NCI-H69 (cell line): Measurements from ENCODE around the gene CFAP99.
A peak's percentile ranks its signal among the peaks of the same experiment; 100 is the strongest.

Experiments used
- DNase-seq: peaks from one replicate; lab custom pipeline; 2025; lab: John Stamatoyannopoulos, UW

The CFAP99 gene

GRCh38 chr4:2468456-2469191 lies 49.9 kb downstream of the CFAP99 start, which contains the start of gene RNF4:
Gene RNF4, plus strand, starts transcription at chr4:2469106. Its CDS starts 21,388 bp downstream, at chr4:2490494.
- peak; percentile 95 for DNase-seq

GRCh38 chr4:2469192-2469984 lies 50.6 kb downstream of the CFAP99 start:
- DNase-seq: peak; percentile 49

DNA sequence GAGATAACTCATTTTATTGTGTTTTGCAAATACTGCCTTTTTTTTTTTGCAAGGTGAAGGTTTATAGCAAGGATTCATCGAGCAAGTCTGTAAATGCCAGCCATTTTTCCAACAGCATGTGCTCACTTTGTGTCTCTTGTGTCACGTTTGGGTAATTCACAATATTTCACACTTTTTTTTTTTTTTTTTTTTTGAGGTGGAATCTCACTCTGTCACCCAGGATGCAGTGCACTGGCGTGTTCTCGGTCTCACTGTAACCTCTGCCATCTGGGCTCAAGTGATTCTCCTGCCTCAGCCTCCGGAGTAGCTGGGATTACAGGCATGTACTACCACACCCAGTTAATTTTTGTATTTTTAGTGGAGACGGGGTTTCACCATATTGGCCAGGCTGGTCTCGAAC lies 52.0 kb downstream of the CFAP99 start:
- no peak for DNase-seq

DNA sequence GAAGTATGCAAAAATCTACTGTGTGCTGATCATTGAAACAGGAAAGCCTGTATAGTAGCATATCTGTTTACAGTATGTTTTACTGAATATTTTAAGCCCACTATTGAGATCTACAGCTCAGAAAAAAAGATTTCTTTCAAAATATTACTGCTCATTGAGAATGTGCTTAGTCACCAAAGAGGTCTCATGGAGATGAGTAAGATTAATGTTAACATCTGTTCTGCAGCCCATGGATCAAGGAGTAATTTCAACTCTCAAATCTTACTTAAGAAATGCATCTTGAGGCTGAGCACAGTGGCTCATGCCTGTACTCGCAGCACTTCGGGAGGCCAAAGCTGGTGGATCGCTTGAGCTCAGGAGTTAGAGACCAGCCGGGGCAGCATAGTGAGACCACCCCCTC lies 53.4 kb downstream of the CFAP99 start:
- DNase-seq: no peak

DNA sequence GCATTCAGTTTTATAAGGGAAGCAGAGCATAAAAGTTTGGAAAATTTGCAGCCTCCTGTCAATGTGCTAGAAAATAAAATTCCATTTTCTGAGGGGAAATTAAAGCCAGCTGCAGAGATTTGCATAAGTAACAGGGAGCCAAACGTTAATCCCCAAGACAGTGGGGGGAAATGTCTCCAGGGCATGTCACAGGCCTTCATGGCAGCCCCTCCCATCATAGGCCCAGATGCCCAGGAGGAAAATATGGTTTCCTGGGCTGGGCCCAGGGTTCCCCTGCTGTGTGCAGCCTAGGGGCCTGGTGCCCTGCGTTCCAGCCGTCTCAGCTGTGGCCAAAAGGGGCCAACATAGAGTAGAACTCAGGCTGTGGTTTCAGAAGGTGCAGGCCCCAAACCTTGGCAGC lies 59.5 kb downstream of the CFAP99 start:
- DNase-seq: peak; percentile 26

- DNase-seq: no peak
These were observed 61.9 kb downstream of the CFAP99 start for GRCh38 chr4:2480649-2481048.

GRCh38 chr4:2482192-2482591 lies 63.4 kb downstream of the CFAP99 start:
- DNase-seq: no peak

DNA sequence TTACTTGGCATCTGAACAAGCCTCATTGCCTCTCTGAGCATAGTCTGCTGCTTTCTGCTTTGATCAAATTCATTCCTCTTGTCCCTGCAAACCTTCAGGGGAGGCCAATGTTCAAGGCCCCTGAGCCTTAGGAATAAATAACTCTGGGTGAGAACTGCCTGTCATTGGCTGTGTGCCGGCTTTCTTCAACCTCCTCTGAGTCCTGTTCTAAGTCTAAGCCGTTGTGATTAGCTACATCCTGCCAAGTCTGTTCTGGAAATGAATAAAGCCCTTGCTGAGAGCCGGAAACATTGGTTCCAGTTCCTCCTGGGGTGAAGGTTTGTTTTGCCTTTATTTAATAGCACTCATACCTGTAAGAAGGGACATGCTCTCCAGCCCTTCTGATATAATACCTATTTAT lies 63.9 kb downstream of the CFAP99 start:
- peak; percentile 60 for DNase-seq

DNA sequence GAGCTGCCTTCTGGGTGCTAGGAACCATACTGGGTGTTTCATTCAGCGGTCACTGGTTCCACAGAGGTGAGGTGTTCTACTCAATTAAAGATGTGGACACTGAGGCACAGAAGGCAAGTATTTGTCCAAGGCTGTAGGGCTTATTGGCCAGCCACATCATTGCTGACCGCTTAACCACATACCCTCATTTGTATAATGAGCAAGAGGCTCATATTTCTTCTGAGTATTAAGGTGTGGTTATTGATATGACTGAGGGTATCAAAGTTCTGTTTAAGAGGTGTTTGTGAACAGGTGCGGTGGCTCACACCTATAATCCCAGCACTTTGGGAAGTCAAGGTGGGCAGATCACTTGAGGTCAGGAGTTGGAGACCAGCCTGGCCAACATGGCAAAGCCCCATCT lies 64.5 kb downstream of the CFAP99 start:
- DNase-seq: no peak

DNA sequence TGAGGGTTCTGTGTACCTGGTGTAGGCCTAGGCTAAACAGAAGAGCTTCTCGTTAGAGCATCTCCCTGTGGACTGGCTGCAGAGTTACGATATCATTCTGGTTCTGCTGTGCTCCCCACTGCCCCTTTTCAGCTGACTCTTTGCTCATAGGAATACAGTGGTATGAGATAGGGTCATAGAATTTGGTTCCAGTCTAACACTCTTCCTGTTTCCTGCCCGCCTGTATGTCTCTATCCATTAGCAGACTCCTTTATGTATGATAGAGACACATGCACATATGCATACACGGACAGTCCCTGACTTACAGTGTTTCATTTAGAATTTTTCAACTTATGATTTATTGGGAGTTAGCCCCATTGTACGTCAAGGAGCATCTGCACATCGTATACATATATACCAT lies 65.4 kb downstream of the CFAP99 start:
- DNase-seq: no peak

DNA sequence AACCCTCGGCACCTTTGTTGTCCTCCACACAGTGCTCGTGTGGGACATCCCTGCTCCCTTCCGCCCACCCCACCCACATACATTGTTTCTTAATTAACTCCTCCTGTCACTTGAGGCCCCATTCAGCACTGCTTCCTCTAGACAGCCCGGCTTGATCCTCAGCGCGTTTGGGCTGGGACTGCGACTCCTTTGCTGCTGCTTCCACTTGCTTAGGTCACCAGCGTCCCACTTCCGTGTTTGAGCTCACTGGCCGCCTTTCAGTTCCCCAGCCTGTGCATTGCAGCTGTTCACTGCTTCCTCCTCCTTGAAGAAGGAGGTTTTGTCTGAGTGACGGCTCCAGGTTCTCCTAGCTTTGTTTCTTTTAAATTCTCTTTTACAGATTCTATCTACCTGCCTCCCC lies 66.2 kb downstream of the CFAP99 start:
- DNase-seq: no peak

GRCh38 chr4:2485956-2486355 lies 67.2 kb downstream of the CFAP99 start:
- DNase-seq: no peak

GRCh38 chr4:2486981-2487380 lies 68.2 kb downstream of the CFAP99 start:
- no peak for DNase-seq

- no peak for DNase-seq
These were observed 68.9 kb downstream of the CFAP99 start for GRCh38 chr4:2487632-2488031.

DNA sequence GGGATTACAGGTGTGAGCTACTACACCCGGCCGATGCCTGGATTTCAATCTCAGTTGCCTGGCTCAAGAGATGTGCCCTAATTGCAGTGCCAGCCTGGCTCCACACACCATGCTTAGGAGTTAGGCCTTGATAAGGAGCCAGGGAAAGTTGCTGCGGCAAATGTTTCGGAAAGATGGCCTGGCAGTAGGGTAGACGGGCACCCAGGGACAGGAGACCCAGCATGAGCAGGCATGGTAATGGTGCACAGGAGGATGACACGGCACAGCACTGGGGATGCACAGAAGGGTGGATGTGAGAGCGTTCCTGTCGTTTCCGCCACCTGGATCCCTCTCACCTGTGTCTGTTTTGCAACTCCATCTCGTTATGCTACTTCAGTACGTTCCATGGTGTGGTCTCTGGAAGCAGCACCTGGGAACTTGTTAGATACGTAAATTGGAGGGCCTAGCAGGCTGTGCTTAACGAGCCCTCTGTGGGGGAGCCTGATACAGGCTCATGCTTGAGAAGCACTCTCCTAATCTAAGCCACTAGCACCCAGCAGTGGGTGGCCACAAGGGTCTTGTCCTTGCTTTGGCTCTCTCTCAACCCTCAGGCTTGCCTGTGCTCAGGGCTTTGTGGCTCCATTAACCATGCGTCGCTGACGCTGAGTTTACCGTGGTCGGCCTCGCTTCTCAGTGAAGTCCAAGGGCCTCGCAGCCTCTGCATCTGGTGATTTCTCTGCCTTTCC lies 70.5 kb downstream of the CFAP99 start:
- no peak for DNase-seq

GRCh38 chr4:2489841-2490552 lies 71.2 kb downstream of the CFAP99 start:
- DNase-seq: no peak

- no peak for DNase-seq
These were observed 74.2 kb downstream of the CFAP99 start for GRCh38 chr4:2492970-2493369.

DNA sequence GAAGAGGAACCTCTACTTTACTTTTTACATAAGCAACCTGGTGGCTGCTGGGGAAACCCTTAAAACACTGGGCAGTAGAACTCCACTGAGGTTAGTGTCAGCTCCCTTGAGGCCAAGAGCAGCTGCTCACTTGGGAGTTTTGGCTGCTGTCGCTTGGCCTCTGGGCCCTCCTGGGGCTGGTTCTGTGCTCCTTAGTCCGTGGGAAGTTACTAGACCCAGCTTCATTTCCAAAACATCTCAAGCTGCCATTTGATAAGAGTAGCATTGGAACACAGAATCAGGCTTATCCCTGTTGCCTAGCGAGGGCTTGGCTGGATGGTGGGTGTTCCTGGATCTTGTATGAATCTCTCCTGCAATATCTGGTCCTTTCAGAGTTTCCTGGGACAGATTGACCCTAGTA lies 76.2 kb downstream of the CFAP99 start:
- no peak for DNase-seq

DNA sequence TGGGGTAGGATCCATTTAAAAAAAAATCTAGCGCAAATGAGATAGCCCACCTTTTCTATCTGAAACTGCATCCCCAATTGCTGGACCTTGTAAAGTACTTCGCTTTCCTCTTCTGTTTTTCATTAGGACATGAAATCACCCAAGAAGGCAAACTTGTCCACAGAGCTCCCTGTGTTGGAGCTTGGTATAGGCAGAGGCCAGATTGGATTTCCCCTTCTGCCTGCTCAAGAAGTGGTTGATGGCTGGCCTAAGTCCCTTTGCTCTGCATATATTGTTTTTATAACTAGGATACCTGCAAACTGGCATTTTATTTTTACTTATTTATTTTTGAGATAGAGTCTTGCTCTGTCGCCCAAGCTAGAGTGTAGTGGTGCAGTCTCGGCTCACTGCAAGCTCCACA lies 78.6 kb downstream of the CFAP99 start:
- DNase-seq: no peak

GRCh38 chr4:2497931-2498330 lies 79.2 kb downstream of the CFAP99 start:
- no peak for DNase-seq

DNA sequence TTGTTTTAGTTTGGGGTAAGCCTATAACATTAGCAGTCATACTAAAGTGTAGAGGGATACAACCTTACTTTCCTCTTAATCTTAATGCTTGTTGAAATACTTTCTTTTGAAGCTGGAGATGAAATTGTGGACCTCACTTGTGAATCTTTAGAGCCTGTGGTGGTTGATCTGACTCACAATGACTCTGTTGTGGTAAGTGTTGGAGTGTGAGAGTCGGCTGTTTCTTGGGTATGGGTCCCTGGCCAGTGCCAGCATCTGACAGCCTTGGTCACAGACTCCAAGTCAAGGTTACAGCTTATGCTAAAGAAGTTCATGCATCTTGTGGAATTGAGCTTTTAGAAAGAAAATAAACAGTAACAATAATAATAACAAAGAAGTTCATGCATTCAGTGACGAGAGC lies 81.8 kb downstream of the CFAP99 start:
- no peak for DNase-seq

- no peak for DNase-seq
These were observed 82.4 kb downstream of the CFAP99 start for GRCh38 chr4:2501034-2501594.
